Activated T-cell treated with anti-CD3 and anti-CD28 coated beads for 48 hours (primary cell): ENCODE results near the gene COL18A1.
"Not testable (repeated sequence)": the region's sequence is repeated elsewhere in the genome, so short reads cannot be mapped to it uniquely, and the experiment has no call there.

Experiments used
- DNase-seq: peaks from one replicate; pipeline ENCODE4 v3.0.0-alpha.2; 2020; ENCODE audit warnings: low read depth

COL18A1 gene

GRCh38 chr21:45522381-45522780, 117.4 kb downstream of the COL18A1 start:
- no peak for DNase-seq

DNA sequence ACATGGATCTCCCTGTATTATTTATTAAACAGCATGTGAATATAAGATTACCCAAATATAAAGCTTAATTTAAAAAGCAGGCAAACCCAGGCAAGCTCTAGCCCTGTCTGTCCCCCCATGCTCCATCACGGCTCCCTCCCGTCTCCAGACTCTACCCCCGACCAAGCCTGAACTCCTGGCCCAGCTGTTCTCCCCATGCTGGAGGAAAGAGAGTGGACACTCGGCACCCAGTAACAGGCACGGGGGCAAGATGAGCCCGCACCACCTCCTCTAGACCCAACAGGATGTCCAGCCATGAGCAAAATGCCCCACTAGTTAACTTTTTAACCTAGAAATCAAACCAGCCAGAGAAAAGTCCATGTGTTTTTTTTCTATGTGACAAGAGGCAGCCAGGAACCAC, 118.0 kb downstream of the COL18A1 start:
- DNase-seq: no peak

DNA sequence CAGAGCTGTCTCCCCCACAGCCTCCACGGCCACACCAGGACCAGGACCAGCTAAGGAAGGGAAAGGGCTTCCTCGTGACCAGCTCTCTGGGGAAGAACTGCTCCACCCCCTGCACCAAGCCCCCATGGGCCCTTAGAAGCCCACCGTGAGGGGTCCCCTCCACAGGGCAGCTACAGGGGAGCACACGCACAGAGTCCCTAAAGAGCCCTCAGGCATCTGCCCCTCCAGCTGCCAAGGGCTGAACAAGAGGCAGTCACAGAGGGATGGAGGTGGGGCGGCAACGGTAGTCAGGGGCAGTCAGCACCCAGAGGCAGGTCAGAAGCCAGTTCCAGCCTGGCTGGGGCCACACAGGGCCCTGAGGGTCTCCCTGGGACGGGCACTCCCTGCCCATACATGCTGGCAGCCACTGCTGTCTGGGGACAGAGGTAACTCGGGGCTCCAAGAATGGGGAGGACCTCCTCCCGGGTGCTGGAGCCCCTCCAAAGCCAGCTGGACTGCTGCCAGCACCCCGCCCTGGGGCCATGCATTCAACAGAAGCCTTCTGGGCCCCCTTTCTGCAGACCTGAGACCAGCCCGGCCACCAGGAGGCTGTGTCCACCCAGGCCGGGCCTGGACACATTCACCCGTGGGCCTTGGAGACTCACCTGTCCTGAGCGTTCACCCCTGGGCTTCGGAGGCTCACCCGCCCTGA, 118.6 kb downstream of the COL18A1 start:
- DNase-seq: no peak

DNA sequence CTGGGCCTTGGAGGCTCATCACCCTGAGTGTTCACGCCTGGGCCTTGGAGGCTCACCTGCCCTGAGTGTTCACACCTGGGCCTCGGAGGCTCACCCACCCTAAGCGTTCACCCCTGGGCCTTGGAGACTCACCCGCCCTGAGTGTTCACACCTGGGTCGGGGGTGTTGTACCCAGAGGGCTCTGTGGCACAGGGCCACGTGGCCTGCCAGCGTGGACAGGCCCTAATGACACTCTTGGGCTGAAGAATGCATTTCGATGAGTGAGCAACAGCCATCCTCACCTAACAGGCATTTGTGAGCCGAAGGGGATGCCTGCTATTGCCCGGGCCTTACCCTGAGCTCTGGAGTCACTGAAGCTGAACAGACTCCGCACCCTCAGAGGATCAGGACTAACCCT, 119.8 kb downstream of the COL18A1 start:
- DNase-seq: no peak

DNA sequence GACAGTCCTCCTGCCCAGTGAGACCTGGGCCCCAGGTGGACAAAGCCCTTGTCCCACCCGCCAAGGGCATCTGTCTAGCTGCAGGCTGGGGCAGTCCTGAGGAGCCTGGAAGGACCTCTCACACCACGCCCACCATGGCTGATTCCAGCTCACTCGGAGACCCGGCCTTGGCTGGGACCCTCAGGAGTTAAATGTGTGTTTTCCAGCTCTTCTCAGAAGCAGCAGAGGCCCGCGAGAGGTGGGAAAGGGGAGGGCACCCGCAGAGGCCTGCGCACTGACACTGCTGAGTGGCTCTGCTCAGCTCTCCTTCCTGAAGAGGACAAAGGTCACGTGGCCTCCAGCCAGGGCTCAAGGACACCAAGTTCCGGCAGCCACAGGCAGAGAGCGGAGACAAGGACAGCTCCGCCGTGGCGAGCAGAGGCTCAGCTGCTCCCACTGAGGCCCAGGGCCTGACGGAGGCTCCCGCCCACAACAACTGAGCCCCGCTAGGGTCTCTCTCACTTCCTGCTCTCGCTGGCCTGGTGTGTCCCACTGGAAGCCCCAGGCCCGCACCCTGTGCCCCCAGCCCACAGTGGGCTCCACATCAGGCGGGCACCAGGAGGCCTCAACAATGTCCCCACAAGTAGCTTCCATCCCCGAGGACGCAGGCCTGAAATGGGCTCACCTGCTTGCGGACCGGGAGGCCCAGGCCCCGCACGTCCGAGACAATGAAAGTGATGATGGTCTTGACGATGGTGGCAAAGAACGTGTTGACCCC, 120.4 kb downstream of the COL18A1 start:
- DNase-seq: no peak

- DNase-seq: no peak
These were observed 120.9 kb downstream of the COL18A1 start for GRCh38 chr21:45525910-45526306.

- not testable (repeated sequence) for DNase-seq
These were observed 122.4 kb downstream of the COL18A1 start for GRCh38 chr21:45527151-45527999.

DNA sequence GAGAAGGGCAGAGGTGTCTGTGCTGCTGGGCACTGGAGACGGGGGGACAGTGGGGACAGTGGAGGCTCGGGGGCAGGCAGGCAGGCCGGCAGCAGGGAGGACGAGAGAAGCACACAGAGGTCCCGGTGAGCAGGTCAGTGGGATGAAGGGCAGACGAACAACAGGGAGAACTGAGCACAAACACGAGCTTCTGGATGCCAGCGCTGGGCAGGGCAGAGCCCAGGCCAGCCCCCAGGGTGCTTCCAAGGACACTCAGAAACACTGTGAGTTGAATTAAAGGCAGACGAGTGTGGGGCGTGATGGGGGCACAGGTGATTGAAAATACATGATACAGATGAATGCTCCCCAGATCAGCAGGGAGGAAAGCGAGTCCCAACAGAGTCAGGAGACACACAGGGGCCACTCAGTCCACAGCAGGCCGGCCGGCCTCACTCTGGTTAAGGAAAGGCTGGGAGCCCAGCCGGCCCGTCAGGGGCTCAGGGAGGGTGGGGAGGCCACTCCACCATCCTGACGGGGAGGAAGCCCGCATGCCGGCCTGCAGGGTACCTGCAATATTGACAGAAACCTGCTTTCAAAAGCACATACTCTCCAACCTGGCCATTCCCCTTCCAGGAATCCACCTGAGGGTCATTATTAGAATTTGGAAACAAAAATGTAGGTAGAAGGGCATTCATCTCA, 123.2 kb downstream of the COL18A1 start:
- no peak for DNase-seq

DNA sequence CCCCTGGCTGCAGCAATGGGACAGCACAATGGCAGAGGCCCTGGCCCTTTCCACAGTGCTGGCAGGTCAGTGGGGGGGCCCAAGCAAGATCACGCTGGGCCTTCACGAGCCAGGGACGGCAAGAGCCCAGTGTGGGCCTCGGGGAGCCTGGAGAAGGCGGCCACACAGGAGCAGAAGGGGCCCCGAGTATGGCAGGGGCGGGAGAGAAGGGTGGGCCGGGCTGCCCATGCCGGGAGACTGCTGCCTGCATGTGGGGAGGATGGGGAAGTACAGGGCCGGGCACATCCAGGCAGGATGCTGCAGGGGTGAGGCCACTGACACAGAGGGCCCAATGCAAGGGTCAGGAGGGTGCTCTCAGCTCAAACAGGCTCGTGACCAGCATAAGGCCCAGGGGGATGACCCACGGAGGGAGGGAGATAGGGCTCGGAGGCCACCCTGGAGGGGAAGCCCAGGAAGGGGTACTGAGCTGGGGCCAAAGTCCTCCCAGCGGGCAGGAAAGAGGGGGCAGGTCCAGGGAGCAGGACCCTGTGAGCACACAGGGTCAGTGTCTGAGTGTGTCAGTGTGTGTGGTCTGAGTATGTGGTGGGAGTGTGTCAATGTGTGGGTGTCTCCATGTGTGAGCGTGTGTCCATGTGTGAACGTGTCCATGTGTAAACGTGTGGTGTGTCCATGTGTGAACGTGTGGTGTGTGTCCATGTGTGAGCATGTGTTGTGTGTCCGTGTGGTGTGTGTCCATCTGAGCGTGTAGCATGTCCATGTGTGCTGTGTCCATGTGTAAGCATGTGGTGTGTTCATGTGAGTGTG, 124.2 kb downstream of the COL18A1 start:
- DNase-seq: no peak

GRCh38 chr21:45529785-45530422, 124.9 kb downstream of the COL18A1 start:
- no peak for DNase-seq

GRCh38 chr21:45530423-45531113, 125.6 kb downstream of the COL18A1 start:
- no peak for DNase-seq

DNA sequence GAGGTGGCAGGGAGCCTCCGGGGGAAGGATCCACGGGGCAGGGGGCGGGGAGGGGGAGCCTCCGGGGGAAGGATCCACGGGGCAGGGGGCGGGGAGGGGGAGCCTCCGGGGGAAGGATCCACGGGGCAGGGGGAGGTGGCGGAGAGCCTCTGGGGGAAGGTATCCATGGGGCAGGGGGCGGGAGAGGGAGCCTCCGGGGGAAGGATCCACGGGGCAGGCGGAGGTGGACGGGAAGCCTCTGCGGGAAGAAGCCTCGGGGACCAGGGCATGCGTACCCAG, 126.1 kb downstream of the COL18A1 start:
- not testable (repeated sequence) for DNase-seq

GRCh38 chr21:45531393-45532215, 126.6 kb downstream of the COL18A1 start:
- DNase-seq: no peak

DNA sequence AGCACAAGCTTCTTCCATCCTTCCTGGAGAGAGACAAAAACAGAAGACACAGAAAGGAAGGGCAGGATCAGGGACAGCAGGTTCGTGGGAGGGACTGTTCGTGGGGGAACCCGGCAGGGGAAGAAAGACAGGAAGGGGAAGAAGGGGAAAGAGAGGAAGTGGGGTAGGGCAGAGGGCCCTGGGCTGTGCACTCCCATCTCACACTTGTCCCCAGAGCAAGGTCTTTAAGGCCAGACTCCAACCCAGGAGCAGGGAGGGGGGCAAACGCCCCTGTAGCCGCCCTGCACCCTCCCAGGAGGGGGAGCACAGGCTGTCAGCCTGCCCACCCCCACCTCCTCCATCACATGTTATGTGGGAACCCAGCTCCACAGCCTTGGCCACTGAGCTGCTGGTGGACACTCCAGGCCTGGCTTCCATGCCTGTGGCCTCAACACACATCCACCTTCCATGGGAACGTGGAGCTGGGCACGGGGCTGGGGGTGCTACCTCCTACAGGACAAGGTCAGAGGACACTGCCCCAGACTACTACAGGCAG, 127.9 kb downstream of the COL18A1 start:
- DNase-seq: no peak

- DNase-seq: no peak
These were observed 128.4 kb downstream of the COL18A1 start for GRCh38 chr21:45533361-45533845.

- no peak for DNase-seq
These were observed 129.1 kb downstream of the COL18A1 start for GRCh38 chr21:45533846-45534635.

GRCh38 chr21:45534636-45535331, 129.8 kb downstream of the COL18A1 start:
- DNase-seq: no peak
